HG02798 (cell line): ENCODE measurements around the gene LAS1L.
"Not testable (repeated sequence)": the region's sequence is repeated elsewhere in the genome, so short reads cannot be mapped to it uniquely, and the experiment has no call there.

Experiments used
- ATAC-seq: cut with Tn5 transposase; IDR thresholded peaks from one replicate; pipeline ENCODE4 v1.9.1; 2021; ENCODE audit warnings: mild to moderate bottlenecking; ENCODE audit not compliant: unreplicated experiment, poor library complexity

LAS1L gene

GRCh38 chrX:65519530-65519929, 15.1 kb downstream of the LAS1L start:
- not testable (repeated sequence) for ATAC-seq

DNA sequence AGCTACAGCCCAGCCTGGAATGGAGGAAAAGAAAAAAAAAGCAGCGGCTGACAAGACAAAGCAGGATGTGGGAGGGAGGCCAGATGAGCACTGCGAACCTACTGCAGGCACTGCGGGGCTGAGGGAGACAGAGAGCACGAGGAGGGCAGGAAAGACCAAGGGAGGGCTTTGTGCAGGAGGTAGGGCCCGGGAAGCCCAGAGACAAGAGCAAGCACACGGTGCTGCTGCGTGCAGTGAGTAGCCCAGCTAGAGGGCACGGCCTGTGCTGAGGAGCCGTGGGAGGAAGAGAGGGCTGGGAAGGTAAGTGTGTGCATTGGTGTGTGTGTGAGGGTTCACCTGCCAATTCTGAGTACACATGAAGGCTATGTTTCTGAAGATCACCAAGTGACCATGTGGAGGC, 15.6 kb downstream of the LAS1L start:
- ATAC-seq = not testable (repeated sequence)

DNA sequence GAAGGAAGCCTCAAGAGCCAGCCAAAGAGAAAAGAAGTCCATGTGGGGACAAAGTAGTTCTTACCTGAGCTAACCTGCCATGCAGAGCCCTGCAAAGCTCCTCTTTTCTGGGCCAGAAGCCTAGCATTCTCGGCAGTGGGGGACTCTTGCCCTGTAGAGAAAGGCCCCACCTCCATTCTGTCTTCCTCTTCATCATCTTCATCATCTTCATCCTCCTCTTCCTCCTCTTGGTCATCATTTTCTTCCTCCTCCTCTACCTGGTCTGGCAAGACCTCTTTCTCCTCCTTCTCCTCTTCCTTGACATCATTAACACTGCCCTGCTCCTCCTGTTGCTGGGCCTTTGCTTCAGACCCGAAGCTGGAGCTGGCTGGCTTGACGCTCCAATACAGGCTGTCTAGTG, 16.7 kb downstream of the LAS1L start:
- ATAC-seq = no peak

DNA sequence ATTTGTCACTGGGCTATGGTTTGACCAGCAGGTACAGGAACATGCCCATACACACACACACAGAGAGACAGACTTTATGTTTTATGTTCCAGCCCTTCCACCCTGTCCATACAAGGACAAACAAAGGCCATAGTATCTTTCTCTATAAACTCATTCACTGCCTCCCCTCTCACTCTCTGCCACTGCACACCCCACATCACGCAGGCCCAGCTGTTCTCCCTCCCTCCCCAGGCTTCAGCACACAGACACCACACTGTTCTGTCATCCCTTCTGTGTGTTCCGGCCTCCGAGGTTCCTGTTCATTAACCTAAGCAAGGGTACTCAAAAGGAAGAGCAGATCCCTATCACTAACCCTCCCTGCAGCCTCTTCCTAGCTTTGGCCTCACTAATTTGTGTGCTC, 17.8 kb downstream of the LAS1L start:
- no peak for ATAC-seq

DNA sequence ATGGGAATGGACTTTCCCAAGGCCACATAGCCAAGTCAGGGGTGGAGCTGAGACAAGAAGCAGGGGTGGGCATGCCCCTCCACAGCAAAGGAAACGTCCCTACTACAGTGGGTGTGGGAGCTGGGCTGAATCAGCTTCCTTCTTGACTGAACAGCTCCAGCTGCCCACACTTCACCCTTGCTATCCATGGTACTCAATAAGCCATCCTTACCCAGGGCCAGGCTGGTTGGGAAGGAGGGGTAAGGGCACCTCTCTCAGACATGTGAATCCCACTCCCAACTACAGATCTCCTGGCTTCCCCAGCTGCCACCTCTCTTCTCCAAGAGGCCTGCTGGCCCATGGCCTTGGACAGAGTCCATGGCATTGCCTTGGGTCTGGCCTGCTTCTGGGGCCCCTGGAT, 21.0 kb downstream of the LAS1L start:
- no peak for ATAC-seq

GRCh38 chrX:65509400-65509799, 25.2 kb downstream of the LAS1L start:
- ATAC-seq = no peak

- ATAC-seq = no peak
Measured at GRCh38 chrX:65508851-65509250, 25.7 kb downstream of the LAS1L start.

DNA sequence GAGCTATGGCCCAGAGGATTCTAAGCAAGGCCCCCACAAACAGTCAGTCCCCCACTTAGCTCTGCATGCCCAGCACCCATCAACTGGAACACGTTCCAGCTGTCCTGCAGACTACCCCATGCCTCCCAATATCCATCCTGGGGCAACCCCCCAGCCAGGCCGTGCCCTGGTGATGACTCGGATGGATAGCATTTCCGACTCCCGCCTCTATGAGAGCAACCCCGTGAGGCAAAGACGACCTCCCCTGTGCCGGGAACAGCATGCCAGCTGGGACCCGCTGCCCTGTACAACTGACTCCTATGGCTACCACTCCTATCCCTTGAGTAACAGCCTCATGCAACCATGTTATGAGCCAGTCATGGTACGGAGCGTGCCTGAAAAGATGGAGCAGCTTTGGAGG, 32.0 kb downstream of the LAS1L start:
- no peak for ATAC-seq

DNA sequence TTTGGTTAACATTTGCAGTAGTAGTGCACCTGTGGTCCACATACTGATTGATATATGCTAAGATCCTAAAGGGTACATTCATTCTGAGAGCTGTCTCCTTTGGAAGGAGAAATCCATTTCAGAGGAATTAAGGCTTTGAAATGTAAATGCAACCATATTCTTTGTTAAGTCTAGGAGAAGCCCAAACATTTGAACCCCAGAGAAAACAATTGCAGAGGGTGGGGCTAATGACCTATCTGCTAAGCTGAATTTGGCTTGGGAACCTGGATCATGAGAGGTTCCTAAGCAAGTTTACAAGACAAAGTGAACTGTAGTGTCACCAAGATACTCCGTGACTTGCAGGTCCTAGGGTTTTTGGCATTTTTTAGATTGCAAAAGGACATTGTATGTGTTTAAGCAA, 41.2 kb downstream of the LAS1L start:
- no peak for ATAC-seq

DNA sequence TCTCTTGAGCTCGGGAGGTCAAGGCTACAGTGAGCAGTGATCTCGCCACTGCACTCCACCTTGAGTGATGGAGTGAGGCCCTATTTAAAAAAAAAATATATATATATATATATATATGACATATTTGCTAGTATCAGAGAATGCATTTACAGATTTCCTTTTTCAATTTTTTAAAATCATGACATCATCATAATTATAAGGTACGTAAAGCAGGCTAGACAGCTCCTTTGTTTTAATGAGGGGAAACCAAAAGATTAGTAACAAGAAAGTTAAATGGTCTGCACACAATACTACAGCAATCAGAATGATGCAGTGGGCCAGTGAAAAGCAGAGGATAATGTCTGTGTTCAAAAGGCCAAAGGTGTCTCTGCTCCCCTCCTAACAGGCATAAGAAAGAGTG, 43.0 kb downstream of the LAS1L start:
- no peak for ATAC-seq

DNA sequence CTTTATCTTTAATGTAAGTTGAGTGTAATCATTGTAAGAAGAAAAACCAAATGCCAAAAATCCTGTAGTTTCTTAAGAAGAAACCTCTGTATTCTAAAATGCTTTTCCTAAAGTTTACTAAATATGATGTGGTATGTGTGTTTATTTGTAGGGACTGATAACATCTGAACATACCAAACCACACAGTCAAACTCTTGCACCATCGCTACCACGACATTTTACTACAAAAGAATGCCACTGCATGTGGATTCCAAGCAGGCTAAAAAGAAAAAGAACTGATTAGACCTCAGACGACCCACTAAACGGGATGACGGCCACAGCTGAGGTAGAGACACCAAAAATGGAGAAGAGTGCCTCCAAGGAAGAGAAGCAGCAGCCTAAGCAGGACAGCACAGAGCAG, 46.1 kb downstream of the LAS1L start:
- ATAC-seq = no peak

DNA sequence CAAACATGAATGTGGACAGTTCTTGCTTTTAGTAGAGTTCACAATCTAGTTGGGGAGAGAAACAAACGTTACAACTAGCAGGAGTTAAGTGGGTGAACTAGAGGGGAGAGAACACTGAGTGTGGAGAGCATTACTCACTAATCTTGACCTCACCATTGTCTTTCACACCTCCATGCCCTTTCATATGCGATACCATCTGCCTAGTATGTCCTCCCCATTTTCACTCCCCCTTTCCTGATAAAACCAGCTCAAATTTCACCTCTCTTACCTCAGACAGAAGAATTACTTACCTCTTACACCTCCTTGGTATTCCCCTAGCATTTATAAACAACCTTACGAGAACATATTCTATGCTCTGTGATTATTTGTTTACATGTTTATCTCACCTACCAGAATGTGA, 53.6 kb downstream of the LAS1L start:
- ATAC-seq = no peak

- not testable (repeated sequence) for ATAC-seq
Measured at GRCh38 chrX:65479102-65479501, 55.5 kb downstream of the LAS1L start.

DNA sequence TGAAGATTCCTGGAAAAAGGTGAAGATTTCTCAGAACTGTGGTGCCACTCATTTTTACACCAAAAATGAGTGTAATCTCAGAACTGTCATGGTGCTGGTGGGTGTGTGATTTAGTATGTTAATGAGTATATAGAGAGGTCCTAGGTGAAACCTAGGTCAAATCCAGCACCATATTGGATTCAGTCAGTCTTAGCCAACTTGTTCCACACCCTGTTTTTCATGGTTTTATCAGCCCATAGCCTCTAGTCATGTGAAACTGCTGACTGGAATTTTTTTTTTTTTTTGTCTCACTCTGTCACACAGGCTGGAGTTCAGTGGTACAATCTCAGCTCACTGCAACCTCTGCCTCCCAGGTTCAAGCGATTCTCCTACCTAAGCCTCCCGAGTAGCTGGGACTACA, 58.0 kb downstream of the LAS1L start:
- no peak for ATAC-seq

- ATAC-seq = no peak
Measured at GRCh38 chrX:65463550-65463949, 71.0 kb downstream of the LAS1L start.
